ENCODE measurements around the gene RPL13. TPM values are rescaled to one million over a fixed set of nuclear protein-coding genes. Genes with fewer than 3 reads are reported as not detected.

RPL13 gene
- total RNA-seq, 4 donors from 2014 or later = 5,127 to 8,436 (median 6,104) TPM

DNA sequence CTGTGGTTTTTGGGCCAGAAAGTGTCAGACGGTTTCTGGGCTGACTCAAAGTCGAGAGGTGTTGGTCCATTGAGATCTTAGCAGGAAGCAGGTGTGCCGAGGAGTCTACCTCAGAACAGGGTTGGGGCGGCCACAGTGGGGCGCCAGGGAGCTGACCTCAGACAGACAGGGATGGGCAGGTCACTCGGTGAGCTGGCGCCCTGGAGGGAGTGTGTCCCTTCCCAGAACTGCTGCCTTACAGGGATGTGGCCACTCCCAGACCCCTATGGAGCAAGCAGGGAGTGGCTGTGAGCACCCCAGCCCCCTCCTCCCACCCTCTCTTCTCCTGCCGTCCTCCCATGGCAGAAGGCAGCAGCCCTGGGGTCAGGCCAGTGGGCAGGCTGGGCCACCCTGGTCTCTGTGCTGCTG is 39.0 kb downstream of the RPL13 start:
- Histone ChIP-seq H3K27ac (no peak overlapping the region), H3K9me3 (no peaks in the 10 kb centered on the region), H3K36me3 (no peaks in the 10 kb centered on the region), H3K4me3 (replicated peaks in 1 of 3) (no peak overlapping the region), H3K4me1 (peaks cover 0 to 9% of the 10 kb centered on the region in 2 donors), H3K27me3 (no peaks in the 10 kb centered on the region)
- intact Hi-C loops (cut with DNase I) = no loop called here
- no peak for DNase-seq
- TF ChIP-seq, protein P1, sequence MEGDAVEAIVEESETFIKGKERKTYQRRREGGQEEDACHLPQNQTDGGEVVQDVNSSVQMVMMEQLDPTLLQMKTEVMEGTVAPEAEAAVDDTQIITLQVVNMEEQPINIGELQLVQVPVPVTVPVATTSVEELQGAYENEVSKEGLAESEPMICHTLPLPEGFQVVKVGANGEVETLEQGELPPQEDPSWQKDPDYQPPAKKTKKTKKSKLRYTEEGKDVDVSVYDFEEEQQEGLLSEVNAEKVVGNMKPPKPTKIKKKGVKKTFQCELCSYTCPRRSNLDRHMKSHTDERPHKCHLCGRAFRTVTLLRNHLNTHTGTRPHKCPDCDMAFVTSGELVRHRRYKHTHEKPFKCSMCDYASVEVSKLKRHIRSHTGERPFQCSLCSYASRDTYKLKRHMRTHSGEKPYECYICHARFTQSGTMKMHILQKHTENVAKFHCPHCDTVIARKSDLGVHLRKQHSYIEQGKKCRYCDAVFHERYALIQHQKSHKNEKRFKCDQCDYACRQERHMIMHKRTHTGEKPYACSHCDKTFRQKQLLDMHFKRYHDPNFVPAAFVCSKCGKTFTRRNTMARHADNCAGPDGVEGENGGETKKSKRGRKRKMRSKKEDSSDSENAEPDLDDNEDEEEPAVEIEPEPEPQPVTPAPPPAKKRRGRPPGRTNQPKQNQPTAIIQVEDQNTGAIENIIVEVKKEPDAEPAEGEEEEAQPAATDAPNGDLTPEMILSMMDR (IDR thresholded peaks at IDR 0.05) = no peak
- no peak for TF ChIP-seq POLR2A (IDR thresholded peaks at IDR 0.05)
- 23 to 28% methylated on average over 2 to 5 of the region's 8 CpGs for WGBS, 2 donors

DNA sequence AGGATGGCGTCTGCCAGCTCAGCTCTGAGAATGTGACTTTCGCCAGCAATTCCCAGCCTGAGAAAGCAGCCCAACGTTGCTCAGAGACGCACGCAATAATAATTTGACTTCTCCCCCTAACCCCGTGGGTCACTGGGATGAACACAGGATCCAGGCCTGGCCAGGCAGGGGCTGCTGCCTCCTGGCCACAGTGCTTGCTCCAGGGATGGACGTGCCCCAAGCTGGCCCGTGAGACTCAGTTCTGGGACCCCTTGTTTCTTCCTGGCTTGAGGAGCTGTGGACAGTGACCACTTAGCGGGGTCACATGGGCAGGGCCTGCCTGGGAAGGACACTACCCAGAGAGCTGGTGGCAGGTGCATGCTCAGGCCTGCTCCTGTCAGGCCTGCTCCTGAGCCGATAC is 39.4 kb downstream of the RPL13 start:
- TF ChIP-seq POLR2A (IDR thresholded peaks at IDR 0.05) = no peak
- TF ChIP-seq, protein P1 (IDR thresholded peaks at IDR 0.05) = no peak
- Histone ChIP-seq H3K9me3 (no peaks in the 10 kb centered on the region), H3K36me3 (no peaks in the 10 kb centered on the region), H3K4me1 (peaks cover 0 to 9% of the 10 kb centered on the region in 2 donors), H3K27ac (no peak overlapping the region), H3K4me3 (replicated peaks in 1 of 3) (no peak overlapping the region), H3K27me3 (no peaks in the 10 kb centered on the region)
- no peak for DNase-seq
- intact Hi-C loops (cut with DNase I) = no loop called here
- 88 to 91% methylated on average over 7 to 10 of the region's 10 CpGs for WGBS, 2 donors

DNA sequence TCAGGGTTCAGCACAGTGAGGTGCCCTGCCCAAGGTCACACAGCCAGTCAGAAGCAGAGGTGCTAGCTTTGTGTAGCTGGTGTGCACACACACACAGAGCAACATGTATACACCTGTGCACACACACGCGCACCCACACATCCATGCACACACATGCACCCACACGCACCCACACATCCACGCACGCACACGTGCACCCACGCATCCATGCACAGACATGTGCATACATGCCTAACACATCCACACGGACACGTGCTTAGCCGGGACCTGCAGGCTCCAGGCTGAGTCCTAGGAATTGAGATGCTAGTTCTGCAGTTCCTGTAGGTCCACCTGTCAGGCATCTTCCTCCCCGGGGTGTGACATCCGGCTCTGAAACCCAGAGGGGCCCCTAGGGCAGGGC is 39.9 kb downstream of the RPL13 start:
- no peak for TF ChIP-seq POLR2A (IDR thresholded peaks at IDR 0.05)
- TF ChIP-seq, protein P1 (IDR thresholded peaks at IDR 0.05) = no peak
- Histone ChIP-seq H3K27me3 (no peaks in the 10 kb centered on the region), H3K4me3 (replicated peaks in 1 of 3) (no peak overlapping the region), H3K36me3 (no peaks in the 10 kb centered on the region), H3K9me3 (no peaks in the 10 kb centered on the region), H3K27ac (no peak overlapping the region), H3K4me1 (peaks cover 0 to 9% of the 10 kb centered on the region in 2 donors)
- 73 to 82% methylated on average over 4 to 9 of the region's 12 CpGs for WGBS, 2 donors
- intact Hi-C loops (cut with DNase I) = no loop called here
- no peak for DNase-seq

DNA sequence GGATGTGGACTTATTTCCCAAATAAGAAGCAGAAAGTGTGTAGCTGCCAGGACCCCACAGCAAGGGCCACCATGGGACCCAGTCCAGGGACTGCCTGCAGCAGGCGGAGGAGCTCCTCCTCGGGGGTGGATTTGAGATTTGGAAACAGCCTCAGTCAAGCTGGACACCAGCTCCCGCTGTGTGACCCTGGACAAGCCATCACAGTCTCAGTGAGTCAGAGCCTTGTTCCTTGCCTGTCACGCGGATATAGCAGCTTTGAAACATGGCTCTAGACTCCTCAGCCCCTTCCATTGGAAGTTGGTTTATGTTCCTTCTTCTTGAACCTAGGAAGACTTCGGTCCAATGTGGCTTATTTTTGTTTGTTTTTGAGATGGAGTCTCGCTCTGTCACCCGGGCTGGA is 40.5 kb downstream of the RPL13 start:
- WGBS, 2 donors = 72 to 82% methylated on average over 8 of the region's 8 CpGs
- Histone ChIP-seq H3K36me3 (no peaks in the 10 kb centered on the region), H3K27ac (no peak overlapping the region), H3K4me3 (replicated peaks in 1 of 3) (no peak overlapping the region), H3K4me1 (peaks cover 0 to 9% of the 10 kb centered on the region in 2 donors), H3K9me3 (no peaks in the 10 kb centered on the region), H3K27me3 (no peaks in the 10 kb centered on the region)
- intact Hi-C loops (cut with DNase I) = no loop called here
- no peak for DNase-seq
- TF ChIP-seq, protein P1 (IDR thresholded peaks at IDR 0.05) = no peak

DNA sequence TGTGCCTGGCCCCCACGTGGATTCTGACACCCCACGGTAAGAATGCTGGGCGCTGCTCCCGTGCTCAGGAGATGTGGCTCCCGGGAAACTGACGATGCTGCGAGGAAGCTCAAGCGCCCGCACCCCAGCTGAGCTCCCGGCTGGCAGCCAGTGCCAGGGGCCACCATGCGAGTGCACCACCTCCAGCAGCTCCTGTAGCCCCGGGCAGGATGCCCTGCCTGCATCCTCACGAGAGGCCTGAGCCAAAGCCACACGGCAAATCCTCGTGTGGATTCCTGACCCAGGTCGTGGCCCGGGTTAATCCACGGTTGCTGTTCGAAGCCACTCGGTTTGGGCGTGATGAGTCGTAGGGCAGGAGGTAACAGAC is 41.4 kb downstream of the RPL13 start:
- WGBS, 2 donors = 56 to 67% methylated on average over 13 to 22 of the region's 22 CpGs
- Histone ChIP-seq H3K27ac (no peak overlapping the region), H3K36me3 (no peaks in the 10 kb centered on the region), H3K4me1 (peaks cover 0 to 9% of the 10 kb centered on the region in 2 donors), H3K9me3 (no peaks in the 10 kb centered on the region), H3K4me3 (replicated peaks in 1 of 3) (no peak overlapping the region), H3K27me3 (no peaks in the 10 kb centered on the region)
- no peak for DNase-seq
- intact Hi-C loops (cut with DNase I) = no loop called here
- TF ChIP-seq, protein P1 (IDR thresholded peaks at IDR 0.05) = no peak
- no peak for TF ChIP-seq POLR2A (IDR thresholded peaks at IDR 0.05)

Data from thyroid gland (tissue), 4 donors.